GM21515 (cell line): Measurements from ENCODE around the gene FUCA2.

Source experiments
- ATAC-seq: cut with Tn5 transposase; IDR thresholded peaks from one replicate; pipeline ENCODE4 v1.9.1; 2021; ENCODE audit not compliant: unreplicated experiment

The FUCA2 gene, protein sequence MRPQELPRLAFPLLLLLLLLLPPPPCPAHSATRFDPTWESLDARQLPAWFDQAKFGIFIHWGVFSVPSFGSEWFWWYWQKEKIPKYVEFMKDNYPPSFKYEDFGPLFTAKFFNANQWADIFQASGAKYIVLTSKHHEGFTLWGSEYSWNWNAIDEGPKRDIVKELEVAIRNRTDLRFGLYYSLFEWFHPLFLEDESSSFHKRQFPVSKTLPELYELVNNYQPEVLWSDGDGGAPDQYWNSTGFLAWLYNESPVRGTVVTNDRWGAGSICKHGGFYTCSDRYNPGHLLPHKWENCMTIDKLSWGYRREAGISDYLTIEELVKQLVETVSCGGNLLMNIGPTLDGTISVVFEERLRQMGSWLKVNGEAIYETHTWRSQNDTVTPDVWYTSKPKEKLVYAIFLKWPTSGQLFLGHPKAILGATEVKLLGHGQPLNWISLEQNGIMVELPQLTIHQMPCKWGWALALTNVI

DNA sequence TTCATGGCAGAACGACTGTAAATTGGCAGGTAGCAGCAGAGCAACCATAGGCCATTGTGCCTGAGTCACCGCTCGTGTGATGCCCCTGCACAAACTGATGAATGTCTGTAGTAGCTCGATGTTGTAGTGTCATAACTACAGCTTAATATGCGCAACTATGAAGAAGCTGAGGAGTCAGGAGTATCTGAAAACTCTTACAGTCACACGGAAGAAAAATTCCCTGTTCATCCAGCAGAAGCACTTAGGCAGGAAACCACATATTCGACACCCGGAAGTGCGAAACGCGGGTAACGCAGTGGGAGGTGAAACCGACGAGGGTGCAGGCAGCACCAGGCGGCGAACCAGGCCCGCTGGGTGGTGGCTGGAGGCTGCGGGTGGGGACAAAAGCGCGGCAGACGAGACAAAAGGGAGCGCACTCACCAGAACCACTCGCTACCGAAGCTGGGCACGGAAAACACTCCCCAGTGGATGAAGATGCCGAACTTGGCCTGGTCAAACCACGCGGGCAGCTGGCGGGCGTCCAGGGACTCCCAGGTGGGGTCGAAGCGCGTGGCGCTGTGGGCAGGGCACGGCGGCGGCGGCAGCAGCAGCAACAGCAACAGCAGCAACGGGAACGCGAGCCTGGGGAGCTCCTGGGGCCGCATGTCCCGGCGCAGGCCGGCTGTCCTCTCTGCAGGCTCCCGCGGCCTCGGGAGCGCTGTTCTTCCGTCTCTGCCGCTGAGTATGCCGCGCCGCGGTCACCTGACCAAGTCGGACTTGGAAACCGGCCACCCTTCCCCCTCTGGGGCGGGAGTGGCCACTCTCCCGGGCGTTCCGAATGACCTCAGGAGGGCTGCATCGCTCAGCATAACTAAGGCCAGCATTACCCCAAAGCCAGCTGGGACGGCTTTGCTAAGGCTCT lies at the start of gene FUCA2:
FUCA2 (minus strand) TSS at position 730 of the 901 bp plus-strand sequence; CDS start at position 644, 86 bp downstream.
- ATAC-seq, result peak; percentile 62

DNA sequence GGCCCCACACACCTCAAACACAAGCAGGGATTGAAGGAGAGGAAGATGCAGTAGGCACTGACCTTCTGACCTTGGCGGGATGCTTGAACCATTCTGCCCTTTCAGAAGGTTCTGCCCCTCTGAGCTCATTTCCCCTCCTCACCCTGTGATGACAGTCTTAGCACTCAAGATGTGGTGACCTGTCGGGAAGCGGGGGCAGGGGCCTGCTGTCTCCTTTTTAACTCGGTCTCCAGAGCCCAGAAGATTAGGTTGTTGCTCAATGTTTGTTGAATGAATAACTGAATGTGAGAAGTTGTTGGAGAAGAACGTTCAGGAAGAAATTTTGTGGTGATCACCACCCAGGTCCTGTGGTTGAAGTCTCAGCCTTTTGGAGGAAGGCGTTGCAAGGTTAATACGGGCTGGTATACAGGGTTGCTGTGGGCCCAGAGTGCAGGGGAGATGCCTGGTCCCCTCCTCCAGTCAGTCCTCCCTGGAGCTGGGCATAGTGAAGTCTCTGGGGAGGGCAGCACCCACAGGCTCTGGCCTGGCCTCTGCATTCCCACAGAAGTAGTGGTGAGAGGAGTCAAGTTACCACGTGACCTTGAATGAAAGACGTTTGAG lies 49.7 kb upstream of the FUCA2 start:
- ATAC-seq, result no peak

DNA sequence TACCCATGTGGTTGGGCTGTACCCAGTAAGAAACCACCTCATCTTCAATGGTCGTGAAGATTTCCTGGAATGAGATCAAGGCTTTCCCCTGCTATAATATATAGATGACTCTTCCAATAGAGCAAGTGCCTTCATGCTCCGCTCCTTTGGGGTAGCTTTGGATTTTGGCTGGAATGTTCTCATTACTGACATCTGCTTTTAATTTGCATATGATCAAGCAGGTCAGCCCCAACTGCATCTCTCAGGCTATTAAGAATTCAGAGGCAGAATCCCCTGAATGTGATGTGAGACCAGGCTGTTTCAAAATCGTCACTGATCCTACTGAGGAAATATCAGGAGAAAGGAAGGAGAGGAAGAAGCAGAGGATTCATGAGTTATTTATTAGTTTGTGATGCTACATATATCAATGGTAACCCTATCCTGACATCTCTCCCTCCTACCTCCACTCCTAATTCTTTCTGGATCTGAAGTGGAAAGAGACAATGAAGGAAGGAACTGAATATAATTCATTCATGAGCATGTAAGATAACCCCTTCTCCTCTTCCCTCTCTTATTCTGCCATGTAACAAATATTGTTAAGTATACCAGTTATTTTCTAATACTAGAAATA lies 47.6 kb upstream of the FUCA2 start:
- ATAC-seq, result no peak

DNA sequence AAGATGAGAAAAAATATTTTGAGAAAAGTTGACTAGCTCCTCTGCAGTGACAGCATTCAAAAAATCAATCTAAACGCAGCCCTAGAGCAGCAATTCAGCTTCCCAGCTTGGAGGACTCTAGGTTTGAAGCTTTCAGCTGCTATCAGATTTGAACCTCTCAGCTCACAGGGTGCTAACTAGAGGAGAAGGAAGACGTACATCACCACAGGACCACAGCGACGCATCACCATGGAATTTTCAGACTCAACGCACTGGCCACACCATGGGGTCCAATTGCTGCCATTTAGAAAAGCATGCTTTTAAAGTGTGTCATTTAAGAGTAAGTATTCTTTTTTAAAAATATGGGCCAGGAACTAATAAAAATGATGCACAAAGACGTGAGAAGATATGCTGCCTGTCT lies 45.0 kb upstream of the FUCA2 start:
- ATAC-seq, result no peak

DNA sequence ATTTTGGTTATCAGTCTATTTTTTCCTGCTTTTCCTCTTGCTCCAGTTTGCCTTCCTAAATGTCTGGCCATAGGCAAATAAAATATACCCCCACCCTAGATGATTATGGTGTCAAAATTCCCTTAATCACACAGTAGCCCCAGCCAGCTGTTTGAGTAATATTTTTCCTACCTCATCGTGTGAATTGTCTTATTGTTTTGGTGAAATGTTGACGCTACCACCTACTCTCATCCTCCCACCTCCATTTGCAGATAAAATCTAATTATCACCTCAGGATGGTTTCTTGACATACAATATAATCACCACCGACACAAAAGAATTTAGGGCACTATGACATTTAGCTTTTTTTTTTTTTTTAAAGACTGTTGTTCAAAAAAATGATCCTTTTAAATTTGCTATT lies 44.1 kb upstream of the FUCA2 start:
- ATAC-seq, result no peak

DNA sequence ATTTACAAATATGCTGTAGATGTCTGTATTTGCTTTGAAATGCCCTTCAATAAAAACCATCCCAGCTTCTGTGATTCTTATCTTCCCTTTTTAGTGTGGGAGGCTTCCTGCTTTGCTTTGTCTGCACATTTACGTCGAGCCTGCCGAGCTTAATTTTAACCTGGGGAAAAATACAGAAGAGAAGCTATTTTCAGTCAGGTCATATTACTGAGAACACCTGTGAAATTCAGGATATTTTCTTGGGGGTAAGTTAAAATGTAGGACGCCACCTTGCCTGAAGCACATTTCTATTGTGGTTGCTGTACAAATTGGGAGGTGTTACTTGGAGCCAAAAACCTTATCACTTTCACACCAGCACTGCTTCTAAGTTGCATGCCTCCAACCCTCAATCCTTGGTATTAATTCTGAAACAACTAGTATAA lies 43.6 kb upstream of the FUCA2 start:
- ATAC-seq, result no peak

DNA sequence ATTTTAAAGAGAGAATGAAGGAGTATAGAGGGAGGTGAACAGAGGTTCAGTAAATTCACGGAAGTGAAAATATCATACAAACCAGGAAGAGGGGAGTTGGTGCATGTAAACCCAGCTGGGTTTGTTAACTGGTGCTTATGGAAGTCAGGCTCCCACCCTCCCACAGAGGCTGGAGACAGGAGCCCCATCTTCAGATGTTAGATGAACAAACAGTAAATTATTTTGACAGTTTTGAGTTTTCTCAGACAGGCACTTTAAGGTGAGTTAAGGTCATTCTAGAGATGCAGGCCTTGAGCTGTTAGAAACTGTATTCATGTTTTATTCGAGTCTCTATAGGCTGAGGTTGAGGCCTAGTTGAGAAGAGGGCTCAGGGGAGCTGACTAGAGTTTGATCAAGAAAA lies 41.8 kb upstream of the FUCA2 start:
- ATAC-seq, result no peak

DNA sequence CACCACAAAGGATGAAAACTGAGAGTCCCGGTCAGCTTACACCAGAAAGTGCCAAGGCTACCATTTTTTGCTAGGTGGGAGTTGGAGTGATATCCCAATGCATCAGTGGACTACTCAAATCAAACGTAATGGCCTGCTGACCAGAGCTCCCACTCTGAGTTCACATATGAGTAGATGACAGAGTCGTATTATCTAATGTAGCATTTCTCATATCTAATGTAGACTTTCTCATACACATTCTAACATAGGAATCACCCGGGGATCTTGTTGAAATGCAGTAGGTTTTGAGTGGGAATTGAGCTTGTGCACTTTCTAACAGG lies 38.4 kb upstream of the FUCA2 start:
- ATAC-seq, result peak; percentile 34

DNA sequence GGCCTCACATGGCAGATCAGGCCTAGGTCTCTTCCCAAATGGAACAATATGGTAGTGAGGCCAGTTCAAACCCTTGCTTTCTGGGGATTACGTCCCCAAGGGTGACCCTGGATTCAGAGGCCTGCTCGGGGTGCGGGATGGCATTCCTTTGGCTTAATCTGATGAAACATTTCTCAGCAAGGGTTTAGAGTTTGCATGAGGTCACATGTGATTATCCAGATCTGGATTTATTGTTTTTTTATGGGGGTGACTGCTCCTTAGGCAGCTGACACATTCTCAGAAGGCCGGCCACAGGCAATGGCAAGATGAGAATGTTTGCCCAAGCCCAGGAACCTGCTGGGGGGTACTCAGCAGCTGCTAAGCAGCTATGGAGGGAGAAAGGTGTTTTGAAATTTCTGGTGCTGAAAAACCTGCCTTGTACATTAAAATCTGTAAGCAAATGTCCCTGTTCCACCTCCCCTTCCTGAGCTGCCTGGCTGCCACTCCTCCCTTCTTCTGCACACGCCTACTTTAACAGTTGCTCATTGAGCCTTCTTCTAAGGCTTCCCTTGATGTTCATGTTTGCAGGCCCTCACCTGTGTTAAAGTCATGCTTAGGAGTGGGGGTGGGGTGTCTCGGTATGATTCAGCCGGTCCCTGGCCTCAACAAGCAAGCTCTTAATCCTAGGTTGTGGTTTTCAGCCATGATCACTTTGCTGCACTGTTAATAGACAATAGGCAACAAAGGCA lies 37.9 kb upstream of the FUCA2 start:
- ATAC-seq, result peak; percentile 73

DNA sequence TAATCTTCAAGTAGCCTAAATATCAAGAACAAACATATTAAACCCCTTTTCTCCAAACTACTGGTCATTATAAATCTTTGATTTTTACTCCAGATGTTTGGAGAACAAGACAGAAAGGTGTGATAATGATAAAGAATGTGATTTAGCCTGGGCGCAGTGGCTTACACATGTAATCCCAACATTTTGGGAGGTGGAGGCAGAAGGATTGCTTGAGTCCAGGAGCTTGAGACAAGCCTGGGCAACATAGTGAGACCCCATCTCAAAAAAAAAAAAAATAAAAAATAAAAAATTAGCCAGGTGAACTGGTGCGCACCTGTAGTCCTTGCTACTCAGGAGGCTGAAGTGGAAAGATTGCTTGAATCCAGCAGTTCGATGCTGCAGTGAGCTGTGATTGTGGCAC lies 35.1 kb upstream of the FUCA2 start:
- ATAC-seq, result no peak

DNA sequence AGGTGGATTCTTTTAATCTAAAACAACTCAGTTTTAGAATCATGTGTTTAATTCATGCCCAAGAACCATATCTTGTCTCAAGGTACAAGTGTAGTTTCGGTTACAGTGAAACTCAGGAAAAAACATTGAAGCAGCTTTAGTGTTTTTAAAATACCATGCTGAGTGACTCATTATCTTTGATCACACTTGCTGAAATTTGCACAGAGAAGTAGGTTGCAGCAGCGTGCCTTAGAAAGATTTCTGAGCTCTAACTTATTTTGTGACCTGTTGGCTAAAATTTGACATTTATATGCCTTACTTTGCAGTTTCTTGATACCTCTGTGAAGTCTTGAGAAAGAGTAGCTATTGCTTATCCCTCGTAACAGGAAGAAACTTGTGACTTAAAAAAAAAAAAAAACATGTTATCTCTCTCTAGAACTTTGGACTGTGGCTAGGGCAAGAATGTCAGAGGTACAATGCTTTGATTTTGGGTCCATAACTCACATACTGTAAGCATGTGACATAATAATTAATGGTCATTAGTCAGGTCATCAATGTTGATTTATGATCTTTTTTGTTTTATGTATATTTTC lies 34.5 kb upstream of the FUCA2 start:
- ATAC-seq, result no peak

DNA sequence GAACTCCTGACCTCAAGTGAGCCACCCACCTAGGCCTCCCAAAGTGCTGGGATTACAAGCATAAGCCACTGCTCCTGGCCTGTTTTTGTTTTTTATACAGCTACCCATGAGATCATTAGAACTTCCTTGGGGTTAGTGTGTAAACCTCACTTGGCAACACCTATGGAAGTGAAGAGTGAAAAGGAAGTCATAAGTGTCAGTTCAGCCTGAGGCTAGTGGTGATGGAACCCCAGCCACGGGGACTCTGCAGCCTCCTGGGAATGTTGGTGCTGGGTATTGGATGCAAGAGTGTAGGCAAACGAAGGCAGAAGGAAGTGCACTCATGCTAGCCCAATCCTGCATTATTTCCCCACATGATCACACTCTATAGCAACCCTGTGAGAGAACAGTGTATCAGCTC lies 33.6 kb upstream of the FUCA2 start:
- ATAC-seq, result no peak

DNA sequence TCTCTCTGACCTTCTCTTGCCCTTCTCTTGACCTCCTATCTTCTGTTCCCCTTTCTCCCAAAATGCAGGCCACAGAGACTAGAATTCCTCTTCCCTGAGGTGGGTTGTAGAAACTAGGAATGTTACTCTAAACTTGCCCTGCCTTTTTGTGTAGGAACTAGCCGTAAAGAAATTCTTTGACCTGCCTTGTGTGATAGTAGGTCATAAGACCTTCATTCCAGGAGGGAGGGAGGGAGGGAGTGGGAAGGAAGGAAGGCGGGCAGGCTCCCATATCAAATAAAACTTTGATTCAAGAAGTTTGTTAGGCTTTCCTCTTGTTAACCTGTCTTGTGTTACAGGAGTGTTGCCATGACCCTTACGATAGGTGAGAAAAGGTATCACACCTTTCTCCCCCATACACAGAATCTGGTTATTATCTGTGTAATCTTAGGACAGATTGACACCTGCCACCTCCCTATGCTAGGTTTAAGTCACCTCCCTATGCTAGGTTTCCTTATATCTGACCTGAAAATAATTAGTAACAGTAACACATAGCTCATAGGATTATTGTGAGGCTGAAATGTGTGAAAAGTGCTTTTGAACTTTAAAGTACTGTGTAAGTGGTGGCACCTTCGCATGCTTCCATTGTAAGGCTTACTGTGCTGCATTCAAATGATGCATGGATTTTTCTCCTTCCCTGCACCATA lies 32.6 kb upstream of the FUCA2 start:
- no peak for ATAC-seq

DNA sequence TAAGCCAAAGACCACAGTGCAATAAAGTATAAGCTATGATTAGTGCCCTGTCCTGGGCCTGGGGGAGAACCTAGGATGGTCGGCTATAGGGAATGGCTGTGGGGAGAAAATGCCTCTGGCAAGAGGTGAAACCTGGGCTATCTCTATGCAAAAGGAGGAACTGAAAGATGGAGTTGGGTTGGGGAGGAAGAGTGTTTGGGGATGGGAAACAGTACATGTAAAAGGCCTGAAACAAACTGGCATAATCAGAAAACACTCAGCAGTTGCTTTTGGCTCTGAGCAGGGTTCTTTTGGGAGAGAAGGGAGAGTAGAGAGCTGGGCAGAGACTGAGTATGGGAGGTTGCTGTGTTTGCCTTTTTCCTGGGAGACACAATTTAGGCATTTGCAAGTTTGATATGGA lies 31.9 kb upstream of the FUCA2 start:
- no peak for ATAC-seq

DNA sequence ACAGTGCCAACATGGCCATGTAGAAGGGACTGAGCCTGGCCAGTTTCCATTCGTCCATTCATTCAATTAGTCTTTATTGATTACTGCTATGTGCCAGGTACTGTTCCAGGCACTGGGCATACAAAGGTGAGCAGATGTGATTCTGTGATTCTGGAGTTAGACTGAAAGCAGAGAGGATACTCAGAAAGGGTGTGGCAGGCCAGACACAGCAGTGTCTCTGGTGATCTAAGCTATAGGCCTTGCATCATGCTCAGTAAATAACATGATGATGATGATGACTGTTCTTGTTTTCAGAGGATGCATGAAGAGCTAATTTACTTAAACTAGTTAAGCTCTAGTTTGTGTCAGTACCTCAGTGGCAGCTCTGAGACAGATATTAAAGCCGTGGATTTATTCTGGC lies 31.4 kb upstream of the FUCA2 start:
- no peak for ATAC-seq

DNA sequence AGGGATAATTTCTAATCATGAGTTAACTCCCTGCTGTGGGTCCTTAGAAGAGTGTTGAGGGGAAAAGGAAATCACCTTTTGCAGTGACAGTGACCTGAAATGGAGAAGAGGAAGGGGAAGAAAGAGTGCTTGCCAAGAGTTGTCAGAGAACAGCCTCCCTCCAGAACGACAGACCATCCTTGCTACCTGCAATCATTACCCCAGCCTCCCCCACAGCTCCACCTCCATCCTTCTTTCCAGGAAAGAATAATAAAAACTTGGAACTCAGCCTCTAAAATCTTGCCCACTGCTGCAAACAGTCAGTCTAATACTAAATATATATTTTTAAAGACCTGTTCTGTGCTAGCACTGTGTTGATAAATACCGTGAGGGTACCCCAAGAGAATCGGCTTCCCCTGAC lies 28.7 kb upstream of the FUCA2 start:
- ATAC-seq, result no peak

DNA sequence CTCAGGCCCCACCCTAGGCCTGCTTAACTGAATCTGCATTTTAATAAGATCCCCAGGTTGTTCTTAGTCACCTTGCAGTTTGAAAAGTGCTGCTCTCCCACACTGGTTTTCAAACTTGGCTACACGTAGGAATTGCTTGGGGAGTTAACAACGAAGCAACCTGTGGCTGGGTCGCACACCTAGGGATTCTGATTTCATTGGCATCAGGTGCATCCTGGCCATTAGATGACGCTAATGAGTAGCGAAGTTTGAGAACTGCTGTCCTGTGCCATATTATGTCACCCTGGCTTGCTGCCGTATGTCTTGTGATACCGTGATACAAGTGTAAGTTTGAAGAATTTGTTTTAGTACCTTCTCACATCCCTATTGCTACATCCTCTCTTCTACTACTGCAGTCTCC lies 28.2 kb upstream of the FUCA2 start:
- no peak for ATAC-seq

DNA sequence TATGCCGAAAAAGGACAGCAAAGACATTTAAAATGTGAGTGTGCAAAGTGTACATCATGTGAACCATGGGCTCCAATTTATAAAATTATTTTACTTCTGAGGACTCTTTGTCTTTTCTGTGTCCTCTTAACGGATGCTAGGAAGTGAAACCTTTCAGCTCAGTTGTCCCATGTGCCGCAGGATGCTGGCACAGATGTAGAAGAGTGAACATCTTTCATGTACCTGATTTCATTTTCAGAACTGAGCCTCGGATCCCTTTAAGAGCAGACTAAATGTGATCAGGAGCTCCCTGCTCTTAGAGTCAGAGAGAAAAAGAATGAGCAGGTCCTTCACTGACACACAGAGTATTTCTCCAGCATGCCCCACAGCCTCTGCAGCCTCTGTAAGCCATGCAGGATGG lies 27.6 kb upstream of the FUCA2 start:
- no peak for ATAC-seq

DNA sequence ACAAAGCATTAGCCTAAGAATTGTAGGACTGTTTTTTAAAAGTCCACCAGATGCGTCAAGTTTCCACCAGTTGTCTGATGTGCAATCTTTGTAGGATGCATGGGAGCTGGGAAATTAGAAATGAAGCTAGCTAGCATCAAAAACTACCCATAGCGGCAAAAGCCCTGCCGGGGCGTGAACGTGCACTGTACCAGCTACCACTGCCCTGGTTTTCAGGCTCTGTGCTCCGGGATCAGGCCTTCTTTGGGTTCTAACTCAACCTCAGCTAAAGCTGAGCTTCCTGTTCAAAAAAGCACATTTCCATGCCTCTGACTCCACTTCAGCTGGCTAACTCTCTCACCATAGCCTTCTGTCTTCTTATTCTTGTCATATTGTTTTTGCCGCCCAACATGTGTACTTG lies 26.9 kb upstream of the FUCA2 start:
- ATAC-seq, result no peak
